Body of pancreas (tissue), 4 donors: ENCODE measurements around the gene DYNC1I1. TPM values are rescaled to one million over a fixed set of nuclear protein-coding genes. Genes with fewer than 3 reads are reported as not detected.

ENCODE experiments used
- ATAC-seq: fragments of 150-250 bp; one replicate; pipeline ENCODE4 v1.9.1; 2016
- DNase-seq, 4 donors: peaks; one replicate each; pipeline ENCODE4 v3.0.0-alpha.2; 2019
- H3K27ac ChIP-seq, 4 donors: fragments of 200-600 bp; sonication (generic); 1 replicate in 3 of 4; 2 replicates in 1 of 4; pipeline versions ENCODE4 v1.5.1 to v1.6.1; 2016 to 2019; ENCODE audit warnings: mild to moderate bottlenecking in 1 of 4, mixed read lengths in 1 of 4, moderate library complexity in 1 of 4
- H3K27me3 ChIP-seq, 2 donors: fragments of 200-600 bp; sonication (generic); one replicate each; pipeline ENCODE4 v1.6.0; 2016; ENCODE audit warnings: mild to moderate bottlenecking in 1 of 2
- H3K36me3 ChIP-seq, 2 donors: fragments of 200-600 bp; sonication (generic); replicated peaks in 1 of 2; 2 replicates each; pipeline ENCODE4 v1.5.1; 2016; ENCODE audit warnings: low read depth in 2 of 2; ENCODE audit not compliant: insufficient read depth in 1 of 2
- H3K4me1 ChIP-seq: fragments of 200-600 bp; sonication (generic); one replicate; pipeline ENCODE4 v1.6.0; 2016
- H3K4me3 ChIP-seq, 2 donors: fragments of 200-600 bp; sonication (generic); 1 replicate in 1 of 2; 2 replicates in 1 of 2; pipeline ENCODE4 v1.5.1; 2016 to 2019
- H3K9me3 ChIP-seq, 3 donors: fragments of 200-600 bp; sonication (generic); 1 replicate in 2 of 3; 2 replicates in 1 of 3; pipeline ENCODE4 v1.5.1; 2016
- CTCF ChIP-seq, 7 experiments: fragments of 450-650 bp in 4 of 7; fragments of 200-600 bp in 3 of 7; sonication (generic) in 3 of 7; IDR thresholded peaks; one replicate each; pipeline ENCODE4 v1.5.1; 2016 to 2019; ENCODE audit warnings: antibody characterized with exemption in 7 of 7
- POLR2A ChIP-seq, 3 donors: fragments of 450-650 bp; IDR thresholded peaks; one replicate each; pipeline ENCODE4 v1.6.1; 2016; ENCODE audit warnings: antibody characterized with exemption in 3 of 3, mild to moderate bottlenecking in 2 of 3
- WGBS, 2 donors: methylation state at CpG; one replicate each; pipeline ENCODE4 v1.1.5; 2017; 5-methylcytosine and 5-hydroxymethylcytosine counted together
- intact Hi-C: fragments of 100-400 bp; cut with DNase I; formaldehyde crosslinking; loops from one replicate; pipeline ENCODE4 v1.15.1; 2023
- total RNA-seq, 2 donors: library from RNA; depleted of rRNA; stranded (reverse); fragments of >200 nt; gene quantifications; one replicate each; pipeline ENCODE4 v1.1.0, GENCODE V29; 2016

The DYNC1I1 gene
- total RNA-seq, 2 donors from 2014 or later = 1.3 to 4.2 TPM

GRCh38 chr7:95974108-95974507 lies 201.8 kb downstream of the DYNC1I1 start:
- DNase-seq (no peak), ATAC-seq (no peak)
- Histone ChIP-seq H3K4me1 (no peaks in the 10 kb centered on the region), H3K27ac (no peak overlapping the region), H3K9me3 (no peaks in the 10 kb centered on the region), H3K36me3 (no peaks in the 10 kb centered on the region), H3K4me3 (no peak overlapping the region), H3K27me3 (no peaks in the 10 kb centered on the region)
- intact Hi-C loops = no loop called here
- TF ChIP-seq POLR2A (IDR thresholded peaks at IDR 0.05) (no peak), CTCF (IDR thresholded peaks at IDR 0.05) (no peak)
- 0 to 4% methylated on average over 1 of the region's 1 CpG for WGBS, 2 donors

- ATAC-seq (no peak), DNase-seq (no peak)
- intact Hi-C loops = no loop called here
- TF ChIP-seq CTCF (IDR thresholded peaks at IDR 0.05) (no peak), POLR2A (IDR thresholded peaks at IDR 0.05) (no peak)
- 42 to 57% methylated on average over 4 of the region's 4 CpGs for WGBS, 2 donors
- no peaks in the 10 kb centered on the region for H3K4me1 ChIP-seq
- no peaks in the 10 kb centered on the region for H3K36me3 ChIP-seq
- H3K27ac ChIP-seq = no peak overlapping the region
- no peaks in the 10 kb centered on the region for H3K9me3 ChIP-seq
- no peaks in the 10 kb centered on the region for H3K27me3 ChIP-seq
- H3K4me3 ChIP-seq = no peak overlapping the region
These were observed 204.2 kb downstream of the DYNC1I1 start for GRCh38 chr7:95976369-95977060.

DNA sequence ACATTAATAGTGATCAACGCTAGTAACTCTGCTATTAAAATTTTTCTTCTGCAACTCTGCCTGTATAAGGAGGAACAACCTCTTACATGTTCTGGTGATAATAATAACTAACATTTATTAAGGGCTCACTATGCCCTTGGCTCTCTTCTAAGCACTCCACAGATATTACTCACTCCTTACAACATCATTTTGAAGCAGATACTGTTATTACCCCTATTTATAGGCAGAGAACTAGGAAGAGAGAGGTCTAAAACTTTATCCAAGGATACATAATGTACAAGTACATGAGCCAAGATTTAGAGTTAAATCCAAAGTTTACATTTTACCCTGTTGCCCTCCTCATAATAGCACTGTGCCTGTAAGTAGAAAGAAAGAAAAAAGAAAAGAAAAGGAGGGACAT lies 205.6 kb downstream of the DYNC1I1 start:
- ATAC-seq = no peak
- intact Hi-C loops = no loop called here
- Histone ChIP-seq H3K27ac (no peak overlapping the region), H3K9me3 (no peaks in the 10 kb centered on the region), H3K27me3 (no peaks in the 10 kb centered on the region), H3K4me3 (no peak overlapping the region), H3K36me3 (no peaks in the 10 kb centered on the region), H3K4me1 (no peaks in the 10 kb centered on the region)
- WGBS, 2 donors = 90 to 95% methylated on average over 1 of the region's 1 CpG
- no peak for DNase-seq
- TF ChIP-seq CTCF (IDR thresholded peaks at IDR 0.05) = no peak
- TF ChIP-seq POLR2A (IDR thresholded peaks at IDR 0.05) = no peak

- TF ChIP-seq CTCF (IDR thresholded peaks at IDR 0.05) (no peak), POLR2A (IDR thresholded peaks at IDR 0.05) (no peak)
- H3K9me3 ChIP-seq = no peaks in the 10 kb centered on the region
- intact Hi-C loops = no loop called here
- H3K27me3 ChIP-seq = no peaks in the 10 kb centered on the region
- no peak overlapping the region for H3K4me3 ChIP-seq
- no peaks in the 10 kb centered on the region for H3K36me3 ChIP-seq
- no peak overlapping the region for H3K27ac ChIP-seq
- DNase-seq = no peak
- ATAC-seq = no peak
- H3K4me1 ChIP-seq = no peaks in the 10 kb centered on the region
- 75 to 77% methylated on average over 5 of the region's 5 CpGs for WGBS, 2 donors
These were observed 207.8 kb downstream of the DYNC1I1 start for GRCh38 chr7:95980167-95980566.

DNA sequence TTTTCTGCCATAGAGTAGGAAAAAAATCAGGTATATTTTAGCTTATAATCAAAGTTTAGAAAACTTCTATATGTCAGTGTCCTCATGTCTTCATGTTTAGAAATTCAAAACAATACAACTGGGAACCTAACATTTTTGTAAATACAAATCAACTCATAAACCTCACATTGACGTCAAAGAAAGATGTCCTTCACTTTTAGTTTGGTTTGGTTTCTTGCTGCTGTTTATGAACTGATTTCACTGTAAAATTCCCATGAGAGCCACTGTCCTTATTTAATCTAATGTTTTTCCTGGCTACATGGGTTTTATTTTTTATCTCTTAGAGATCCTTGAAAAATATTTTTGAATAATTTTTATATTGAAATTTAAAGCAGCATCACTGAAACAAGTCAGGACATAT lies 208.4 kb downstream of the DYNC1I1 start:
- intact Hi-C loops = no loop called here
- no peak overlapping the region for H3K4me3 ChIP-seq
- TF ChIP-seq POLR2A (IDR thresholded peaks at IDR 0.05) (no peak), CTCF (IDR thresholded peaks at IDR 0.05) (no peak)
- DNase-seq = no peak
- H3K27me3 ChIP-seq = no peaks in the 10 kb centered on the region
- no peaks in the 10 kb centered on the region for H3K4me1 ChIP-seq
- no peaks in the 10 kb centered on the region for H3K36me3 ChIP-seq
- H3K27ac ChIP-seq = no peak overlapping the region
- ATAC-seq = no peak
- 45 to 47% methylated on average over 1 of the region's 1 CpG for WGBS, 2 donors
- H3K9me3 ChIP-seq = no peaks in the 10 kb centered on the region
